Activated CD4-positive, CD25-positive, alpha-beta regulatory T cell (primary cell): ENCODE data around the gene ROBO2.

ENCODE experiments used
- DNase-seq, 4 experiments: peaks; one replicate each; lab custom pipeline; 2025; lab: John Stamatoyannopoulos, UW

Gene ROBO2

GRCh38 chr3:77102951-77103769, 63.3 kb downstream of the ROBO2 start:
- no peak for DNase-seq

- no peak for DNase-seq
Observed at GRCh38 chr3:77122652-77123051, 82.8 kb downstream of the ROBO2 start.

GRCh38 chr3:77125966-77126365, 86.1 kb downstream of the ROBO2 start:
- DNase-seq: no peak

- DNase-seq: no peak
Observed at GRCh38 chr3:77134769-77135168, 94.9 kb downstream of the ROBO2 start.

GRCh38 chr3:77137559-77137958, 97.7 kb downstream of the ROBO2 start:
- no peak for DNase-seq

GRCh38 chr3:77139624-77140023, 99.7 kb downstream of the ROBO2 start:
- DNase-seq: no peak

- DNase-seq: no peak
Observed at GRCh38 chr3:77141423-77141822, 101.5 kb downstream of the ROBO2 start.

GRCh38 chr3:77142578-77142977, 102.7 kb downstream of the ROBO2 start:
- DNase-seq: no peak

GRCh38 chr3:77146004-77146403, 106.1 kb downstream of the ROBO2 start:
- DNase-seq: no peak

- no peak for DNase-seq
Observed at GRCh38 chr3:77147836-77148578, 108.1 kb downstream of the ROBO2 start.

GRCh38 chr3:77149382-77149781, 109.5 kb downstream of the ROBO2 start:
- DNase-seq: no peak

- DNase-seq: no peak
Observed at GRCh38 chr3:77150028-77150427, 110.1 kb downstream of the ROBO2 start.

- DNase-seq: no peak
Observed at GRCh38 chr3:77150759-77151158, 110.9 kb downstream of the ROBO2 start.

GRCh38 chr3:77158730-77159581, 119.1 kb downstream of the ROBO2 start:
- DNase-seq: no peak

GRCh38 chr3:77160931-77161497, 121.1 kb downstream of the ROBO2 start:
- no peak for DNase-seq

- no peak for DNase-seq
Observed at GRCh38 chr3:77169823-77170222, 129.9 kb downstream of the ROBO2 start.

GRCh38 chr3:77171026-77171425, 131.1 kb downstream of the ROBO2 start:
- no peak for DNase-seq

- DNase-seq: no peak
Observed at GRCh38 chr3:77179762-77180161, 139.9 kb downstream of the ROBO2 start.

- no peak for DNase-seq
Observed at GRCh38 chr3:77182341-77182740, 142.4 kb downstream of the ROBO2 start.

GRCh38 chr3:77186319-77186718, 146.4 kb downstream of the ROBO2 start:
- DNase-seq: no peak

- DNase-seq: no peak
Observed at GRCh38 chr3:77186728-77187127, 146.8 kb downstream of the ROBO2 start.

- DNase-seq: no peak
Observed at GRCh38 chr3:77188210-77188609, 148.3 kb downstream of the ROBO2 start.
